HG03378 (cell line): ENCODE data around the gene INO80C.

Experiments
- ATAC-seq: cut with Tn5 transposase; IDR thresholded peaks from one replicate; pipeline ENCODE4 v1.9.1; 2021; ENCODE audit warnings: mild to moderate bottlenecking, moderate library complexity; ENCODE audit not compliant: unreplicated experiment

Gene INO80C

GRCh38 chr18:35497370-35498197 is at the start of gene INO80C:
INO80C (minus strand) TSS chr18:35497960; CDS start chr18:35497874, 86 bp downstream.
- peak; percentile 85 for ATAC-seq

- no peak for ATAC-seq
These were observed 49.3 kb upstream of the INO80C start for GRCh38 chr18:35547008-35547605.

GRCh38 chr18:35542356-35542755 is 44.6 kb upstream of the INO80C start:
- ATAC-seq: no peak

GRCh38 chr18:35535297-35535696 is 37.5 kb upstream of the INO80C start:
- ATAC-seq: no peak

GRCh38 chr18:35533916-35534405 is 36.2 kb upstream of the INO80C start:
- no peak for ATAC-seq

GRCh38 chr18:35528749-35529274 is 31.1 kb upstream of the INO80C start:
- ATAC-seq: no peak

GRCh38 chr18:35526495-35527059 is 28.8 kb upstream of the INO80C start:
- no peak for ATAC-seq

GRCh38 chr18:35525795-35526494 is 28.2 kb upstream of the INO80C start:
- ATAC-seq: no peak

- ATAC-seq: no peak
These were observed 26.5 kb upstream of the INO80C start for GRCh38 chr18:35524226-35524625.

GRCh38 chr18:35522130-35522959 is 24.6 kb upstream of the INO80C start:
- ATAC-seq: no peak

GRCh38 chr18:35521133-35521532 is 23.4 kb upstream of the INO80C start:
- ATAC-seq: no peak

- ATAC-seq: no peak
These were observed 21.6 kb upstream of the INO80C start for GRCh38 chr18:35519148-35519899.

- no peak for ATAC-seq
These were observed 20.0 kb upstream of the INO80C start for GRCh38 chr18:35517715-35518114.

GRCh38 chr18:35516789-35517188 is 19.0 kb upstream of the INO80C start:
- no peak for ATAC-seq

- ATAC-seq: no peak
These were observed 18.6 kb upstream of the INO80C start for GRCh38 chr18:35516351-35516750.

- ATAC-seq: no peak
These were observed 17.8 kb upstream of the INO80C start for GRCh38 chr18:35515460-35516130.

GRCh38 chr18:35514752-35515459 is 17.1 kb upstream of the INO80C start:
- no peak for ATAC-seq

GRCh38 chr18:35514283-35514682 is 16.5 kb upstream of the INO80C start:
- no peak for ATAC-seq
